Mesenchymal stem cell (in vitro differentiated cells and primary cell): ENCODE measurements around the gene THBD.

Experiments used
- DNase-seq: peaks from one replicate; pipeline ENCODE4 v3.0.0-alpha.2; 2013
- H2AFZ ChIP-seq: one replicate; pipeline ENCODE4 v1.6.1; 2013; ENCODE audit warnings: low read depth, mild to moderate bottlenecking, control low read depth, inconsistent platforms, low read length, moderate library complexity
- H2AK5ac ChIP-seq: 2 replicates; pipeline ENCODE4 v1.6.1; 2013; ENCODE audit warnings: low read length, moderate library complexity, mild to moderate bottlenecking, inconsistent platforms; ENCODE audit not compliant: severe bottlenecking
- H2BK120ac ChIP-seq: one replicate; pipeline ENCODE4 v1.6.1; 2013; ENCODE audit warnings: low read depth, mild to moderate bottlenecking, inconsistent platforms, low read length, moderate library complexity
- H2BK12ac ChIP-seq, 2 experiments: one replicate each; pipeline ENCODE4 v1.6.1; 2013; ENCODE audit warnings: inconsistent platforms in 2 of 2, low read length in 2 of 2, mild to moderate bottlenecking in 2 of 2, moderate library complexity in 2 of 2, control low read depth in 1 of 2
- H2BK15ac ChIP-seq: one replicate; pipeline ENCODE4 v1.6.1; 2013; ENCODE audit warnings: mild to moderate bottlenecking, low read depth, inconsistent platforms; ENCODE audit not compliant: poor library complexity, severe bottlenecking
- H2BK5ac ChIP-seq: 2 replicates; pipeline ENCODE4 v1.6.1; 2013; ENCODE audit warnings: low read depth, mild to moderate bottlenecking, low read length, control low read depth, inconsistent platforms; ENCODE audit not compliant: poor library complexity, severe bottlenecking
- H3K14ac ChIP-seq, 2 experiments: one replicate each; pipeline ENCODE4 v1.6.1; 2013; ENCODE audit warnings: inconsistent platforms in 2 of 2, low read length in 2 of 2, control low read depth in 1 of 2, mild to moderate bottlenecking in 1 of 2, moderate library complexity in 1 of 2
- H3K18ac ChIP-seq, 2 experiments: one replicate each; pipeline ENCODE4 v1.6.1; 2013; ENCODE audit warnings: inconsistent platforms in 2 of 2, low read length in 2 of 2, control low read depth in 1 of 2, low read depth in 1 of 2, mild to moderate bottlenecking in 1 of 2
- H3K23ac ChIP-seq, 2 experiments: one replicate each; pipeline ENCODE4 v1.6.1; 2013; ENCODE audit warnings: inconsistent platforms in 2 of 2, low read length in 2 of 2, mild to moderate bottlenecking in 2 of 2, moderate library complexity in 2 of 2, control low read depth in 1 of 2
- H3K27ac ChIP-seq: 2 replicates; pipeline ENCODE4 v1.5.1; 2013; ENCODE audit warnings: mild to moderate bottlenecking, moderate library complexity, low read length, control low read depth, inconsistent platforms; ENCODE audit not compliant: poor library complexity, severe bottlenecking
- H3K27me3 ChIP-seq, 2 experiments: 2 replicates each; pipeline versions ENCODE4 v1.6.1 to v1.7.0; 2013; ENCODE audit warnings: low read length in 2 of 2, mild to moderate bottlenecking in 2 of 2, moderate library complexity in 2 of 2, control low read depth in 1 of 2, inconsistent platforms in 1 of 2; ENCODE audit not compliant: control insufficient read depth in 1 of 2, insufficient read depth in 1 of 2
- H3K36me3 ChIP-seq, 2 experiments: 2 replicates each; pipeline versions ENCODE4 v1.6.1 to v1.7.0; 2013; ENCODE audit warnings: low read length in 2 of 2, control low read depth in 1 of 2, inconsistent platforms in 1 of 2, low read depth in 1 of 2, mild to moderate bottlenecking in 1 of 2; ENCODE audit not compliant: insufficient read depth in 2 of 2, control insufficient read depth in 1 of 2
- H3K4ac ChIP-seq, 2 experiments: one replicate each; pipeline ENCODE4 v1.6.1; 2013; ENCODE audit warnings: inconsistent platforms in 2 of 2, low read length in 2 of 2, mild to moderate bottlenecking in 2 of 2, moderate library complexity in 2 of 2, control low read depth in 1 of 2, low read depth in 1 of 2
- H3K4me1 ChIP-seq: 2 replicates; pipeline ENCODE4 v1.6.1; 2013; ENCODE audit warnings: low read depth, low read length, control low read depth; ENCODE audit not compliant: control insufficient read depth, insufficient read depth
- H3K4me2 ChIP-seq: 2 replicates; pipeline ENCODE4 v1.6.1; 2013; ENCODE audit warnings: low read length, mild to moderate bottlenecking, inconsistent platforms; ENCODE audit not compliant: poor library complexity, severe bottlenecking
- H3K4me3 ChIP-seq, 2 experiments: 2 replicates each; pipeline versions ENCODE4 v1.5.1 to v1.7.0; 2013; ENCODE audit warnings: low read length in 2 of 2, mild to moderate bottlenecking in 2 of 2, control low read depth in 1 of 2, low read depth in 1 of 2; ENCODE audit not compliant: insufficient read depth in 1 of 2
- H3K79me1 ChIP-seq: replicated peaks from 2 replicates; pipeline ENCODE4 v1.6.1; 2013; ENCODE audit warnings: mild to moderate bottlenecking, control low read depth, low read length, inconsistent platforms; ENCODE audit not compliant: poor library complexity, severe bottlenecking
- H3K9ac ChIP-seq: 2 replicates; pipeline ENCODE4 v1.7.0; 2013; ENCODE audit warnings: mild to moderate bottlenecking, low read length, moderate library complexity
- H3K9me3 ChIP-seq: 2 replicates; pipeline ENCODE4 v1.7.0; 2013; ENCODE audit warnings: mild to moderate bottlenecking, low read length; ENCODE audit not compliant: control insufficient read depth
- H4K8ac ChIP-seq: one replicate; pipeline ENCODE4 v1.6.1; 2013; ENCODE audit warnings: inconsistent platforms, mild to moderate bottlenecking, low read length, moderate library complexity
- H4K91ac ChIP-seq: one replicate; pipeline ENCODE4 v1.6.1; 2013; ENCODE audit warnings: mild to moderate bottlenecking, low read length, inconsistent platforms
- WGBS: methylation state at CpG from one replicate; pipeline ENCODE4 v1.1.7; 2013; ENCODE audit warnings: mixed read lengths; 5-methylcytosine and 5-hydroxymethylcytosine counted together

The THBD gene

GRCh38 chr20:23013429-23013828 is 36.0 kb downstream of the THBD start:
- H2AFZ ChIP-seq: no peak overlapping the region
- no peak overlapping the region for H3K9ac ChIP-seq
- H3K27ac ChIP-seq: no peak overlapping the region
- no peaks in the 10 kb centered on the region for H3K9me3 ChIP-seq
- H3K14ac ChIP-seq: no peak overlapping the region
- no peak overlapping the region for H2BK5ac ChIP-seq
- H3K4ac ChIP-seq: no peak overlapping the region
- H3K4me3 ChIP-seq: no peak overlapping the region
- H3K36me3 ChIP-seq: no peaks in the 10 kb centered on the region
- no peak overlapping the region for H4K8ac ChIP-seq
- WGBS: 59% methylated on average over 5 of the region's 5 CpGs
- no peak overlapping the region for H2AK5ac ChIP-seq
- no peaks in the 10 kb centered on the region for H3K79me1 ChIP-seq
- H3K4me2 ChIP-seq: no peak overlapping the region
- no peak overlapping the region for H4K91ac ChIP-seq
- no peak overlapping the region for H2BK12ac ChIP-seq
- peaks cover 0 to 3% of the 10 kb centered on the region in 2 experiments for H3K27me3 ChIP-seq
- no peak for DNase-seq
- no peak overlapping the region for H3K18ac ChIP-seq
- H2BK120ac ChIP-seq: no peak overlapping the region
- no peak overlapping the region for H2BK15ac ChIP-seq
- peaks cover 2% of the 10 kb centered on the region for H3K4me1 ChIP-seq
- no peak overlapping the region for H3K23ac ChIP-seq

- Histone ChIP-seq H3K4me2 (no peak overlapping the region), H3K14ac (no peak overlapping the region), H2BK12ac (no peak overlapping the region), H3K18ac (no peak overlapping the region), H3K27me3 (peaks cover 0 to 3% of the 10 kb centered on the region in 2 experiments), H2BK15ac (no peak overlapping the region), H3K36me3 (no peaks in the 10 kb centered on the region), H2BK5ac (no peak overlapping the region), H2AFZ (no peak overlapping the region), H3K9ac (no peak overlapping the region), H3K4me1 (peaks cover 2% of the 10 kb centered on the region), H3K9me3 (no peaks in the 10 kb centered on the region), H3K4ac (no peak overlapping the region), H2BK120ac (no peak overlapping the region), H4K91ac (no peak overlapping the region), H4K8ac (no peak overlapping the region), H2AK5ac (no peak overlapping the region), H3K4me3 (no peak overlapping the region), H3K23ac (no peak overlapping the region), H3K27ac (no peak overlapping the region), H3K79me1 (no peaks in the 10 kb centered on the region)
- 84% methylated on average over 9 of the region's 11 CpGs for WGBS
- DNase-seq: no peak
These were observed 38.3 kb downstream of the THBD start for GRCh38 chr20:23011008-23011721.

GRCh38 chr20:23010096-23010495 is 39.4 kb downstream of the THBD start:
- no peak overlapping the region for H3K14ac ChIP-seq
- DNase-seq: no peak
- no peak overlapping the region for H3K18ac ChIP-seq
- H3K4me3 ChIP-seq: no peak overlapping the region
- H3K4me2 ChIP-seq: no peak overlapping the region
- H2BK120ac ChIP-seq: no peak overlapping the region
- no peak overlapping the region for H2BK12ac ChIP-seq
- WGBS: 73% methylated on average over 4 of the region's 5 CpGs
- H4K91ac ChIP-seq: no peak overlapping the region
- H3K23ac ChIP-seq: no peak overlapping the region
- peaks cover 2% of the 10 kb centered on the region for H3K4me1 ChIP-seq
- no peaks in the 10 kb centered on the region for H3K79me1 ChIP-seq
- H2AFZ ChIP-seq: no peak overlapping the region
- no peak overlapping the region for H2AK5ac ChIP-seq
- peaks cover 0 to 3% of the 10 kb centered on the region in 2 experiments for H3K27me3 ChIP-seq
- H3K9ac ChIP-seq: no peak overlapping the region
- no peak overlapping the region for H2BK5ac ChIP-seq
- no peaks in the 10 kb centered on the region for H3K9me3 ChIP-seq
- no peak overlapping the region for H3K27ac ChIP-seq
- H3K4ac ChIP-seq: no peak overlapping the region
- no peak overlapping the region for H4K8ac ChIP-seq
- H2BK15ac ChIP-seq: no peak overlapping the region
- H3K36me3 ChIP-seq: no peaks in the 10 kb centered on the region

- Histone ChIP-seq H3K14ac (no peak overlapping the region), H3K79me1 (no peaks in the 10 kb centered on the region), H3K9ac (no peak overlapping the region), H3K4me3 (no peak overlapping the region), H2AK5ac (no peak overlapping the region), H3K4me1 (peaks cover 2% of the 10 kb centered on the region), H3K23ac (no peak overlapping the region), H3K18ac (no peak overlapping the region), H2BK120ac (no peak overlapping the region), H3K4me2 (no peak overlapping the region), H3K27me3 (peaks cover 0 to 3% of the 10 kb centered on the region in 2 experiments), H2BK12ac (no peak overlapping the region), H3K27ac (no peak overlapping the region), H2AFZ (no peak overlapping the region), H4K91ac (no peak overlapping the region), H2BK5ac (no peak overlapping the region), H3K9me3 (no peaks in the 10 kb centered on the region), H3K36me3 (no peaks in the 10 kb centered on the region), H3K4ac (no peak overlapping the region), H4K8ac (no peak overlapping the region), H2BK15ac (no peak overlapping the region)
- WGBS: 51% methylated on average over 3 of the region's 3 CpGs
- DNase-seq: no peak
These were observed 39.8 kb downstream of the THBD start for GRCh38 chr20:23009636-23010035.
